ENCODE results near the gene CDK7. TPM values are rescaled to one million over a fixed set of nuclear protein-coding genes. Genes with fewer than 3 reads are reported as not detected.

Gene CDK7
- polyA plus RNA-seq, 1 of the 3 experiments (the other 2 are of a cell fraction), result 44.2 TPM

DNA sequence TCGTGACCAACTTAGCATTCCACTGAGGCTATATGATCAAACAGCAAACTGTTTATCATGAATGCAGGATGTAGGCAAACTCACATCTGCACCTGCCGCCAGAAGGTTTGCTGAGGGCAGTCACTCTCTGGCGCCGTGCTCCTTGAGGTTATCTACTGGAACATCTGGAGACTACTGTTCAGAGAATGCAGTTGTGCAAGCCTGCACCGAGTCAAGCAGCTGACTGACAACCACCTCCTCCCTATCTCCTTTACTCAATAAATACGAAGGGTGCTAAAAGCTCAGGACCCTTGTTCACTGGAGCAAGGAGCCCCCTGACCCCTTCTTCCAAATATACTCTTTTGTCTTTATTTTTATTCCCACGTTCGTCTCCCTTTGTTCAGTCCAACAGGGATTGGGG, 70.8 kb downstream of the CDK7 start (continued):
- TF ChIP-seq, protein P1, sequence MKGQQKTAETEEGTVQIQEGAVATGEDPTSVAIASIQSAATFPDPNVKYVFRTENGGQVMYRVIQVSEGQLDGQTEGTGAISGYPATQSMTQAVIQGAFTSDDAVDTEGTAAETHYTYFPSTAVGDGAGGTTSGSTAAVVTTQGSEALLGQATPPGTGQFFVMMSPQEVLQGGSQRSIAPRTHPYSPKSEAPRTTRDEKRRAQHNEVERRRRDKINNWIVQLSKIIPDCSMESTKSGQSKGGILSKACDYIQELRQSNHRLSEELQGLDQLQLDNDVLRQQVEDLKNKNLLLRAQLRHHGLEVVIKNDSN (IDR thresholded peaks at IDR 0.05; ENCODE audit: borderline replicate concordance, low read depth), result no peak
- TF ChIP-seq FOXJ3 (CRISPR knock-in tag; IDR thresholded peaks at IDR 0.05) (no peak), FOSL2 (IDR thresholded peaks at IDR 0.05; ENCODE audit: borderline replicate concordance, low read depth) (no peak), MEF2A (IDR thresholded peaks at IDR 0.05; ENCODE audit: borderline replicate concordance, low read depth) (no peak)

DNA sequence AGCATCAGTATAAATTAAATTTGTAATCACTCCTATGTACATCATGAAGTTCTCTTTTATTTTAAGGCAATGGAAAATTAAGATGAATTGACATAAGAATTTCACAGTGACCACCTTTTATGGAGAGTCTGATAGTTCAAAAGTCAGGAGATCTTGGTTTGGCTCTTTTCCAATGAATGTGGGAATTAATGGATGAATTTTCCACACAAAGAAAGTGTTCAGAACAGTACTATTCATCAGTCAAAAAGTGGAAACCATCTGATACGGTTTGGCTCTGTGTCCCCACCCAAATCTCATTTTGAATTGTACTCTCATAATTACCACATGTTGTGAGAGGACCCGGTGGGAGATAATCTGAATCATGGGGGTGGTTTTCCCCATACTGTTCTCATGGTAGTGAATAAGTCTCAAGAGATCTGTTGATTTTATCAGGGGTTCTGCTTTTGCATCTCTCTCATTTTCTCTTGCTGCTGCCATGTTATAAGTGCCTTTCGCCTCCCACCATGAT, 73.4 kb downstream of the CDK7 start:
- no peak for TF ChIP-seq EZH2phosphoT487 (IDR thresholded peaks at IDR 0.05; ENCODE audit: borderline replicate concordance, low read depth)
- H3K79me2 ChIP-seq (ENCODE audit: insufficient read depth), result no peaks in the 10 kb centered on the region
- no peaks in the 10 kb centered on the region for H3K27me3 ChIP-seq (ENCODE audit: insufficient read depth)
- no peak for DNase-seq
- H4K20me1 ChIP-seq (ENCODE audit: insufficient read depth), result no peaks in the 10 kb centered on the region
- H3K4me2 ChIP-seq, result no peak overlapping the region
- no peaks in the 10 kb centered on the region for H3K9me2 ChIP-seq
- H3K4me1 ChIP-seq (ENCODE audit: control insufficient read depth in 1 of 2, insufficient read depth in 2 of 2, low read depth in 1 of 2, low read length in 1 of 2), result no peaks in the 10 kb centered on the region
- ChIA-PET CTCF (no interaction called here), POLR2A (no interaction called here)
- H2AFZ ChIP-seq (ENCODE audit: low read depth), result no peak overlapping the region
- WGBS (ENCODE audit: low lambda C conversion rate), result 54% methylated on average over 3 of the region's 3 CpGs
- H3K4me3 ChIP-seq (ENCODE audit: low read depth in 2 of 2, low read length in 1 of 2), result no peak overlapping the region
- no peaks in the 10 kb centered on the region for H3F3A ChIP-seq (replicated peaks; ENCODE audit: insufficient read depth)
- no peaks in the 10 kb centered on the region for H3K9me3 ChIP-seq
- no peaks in the 10 kb centered on the region for H3K36me3 ChIP-seq (replicated peaks in 1 of 2; ENCODE audit: control insufficient read depth in 1 of 2, insufficient read depth in 2 of 2, low read length in 1 of 2)
- H3K27ac ChIP-seq (ENCODE audit: low read depth in 2 of 2, low read length in 1 of 2), result no peak overlapping the region
- H3K9ac ChIP-seq, result no peak overlapping the region

DNA sequence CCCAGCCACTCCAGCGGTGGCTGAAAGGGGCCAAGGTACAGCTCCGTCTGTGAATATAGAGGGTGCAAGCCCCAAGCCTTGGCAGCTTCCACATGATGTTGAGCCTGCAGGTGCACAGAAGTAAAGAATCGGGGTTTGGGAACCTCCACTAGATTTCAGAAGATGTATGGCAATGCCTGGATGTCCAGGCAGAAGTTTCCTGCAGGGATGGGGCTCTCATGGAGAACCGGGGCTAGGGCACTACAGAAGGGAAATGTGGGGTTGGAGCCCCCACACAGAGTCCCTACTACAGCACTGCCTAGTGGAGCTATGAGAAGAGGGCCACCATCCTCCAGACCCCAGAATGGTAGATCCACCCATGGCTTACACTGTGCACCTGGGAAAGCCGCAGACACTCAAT, 74.7 kb downstream of the CDK7 start:
- no peaks in the 10 kb centered on the region for H3F3A ChIP-seq (replicated peaks; ENCODE audit: insufficient read depth)
- H3K27ac ChIP-seq (ENCODE audit: low read depth in 2 of 2, low read length in 1 of 2), result no peak overlapping the region
- H3K9me3 ChIP-seq, result no peaks in the 10 kb centered on the region
- no peaks in the 10 kb centered on the region for H3K9me2 ChIP-seq
- no peak overlapping the region for H2AFZ ChIP-seq (ENCODE audit: low read depth)
- H3K9ac ChIP-seq, result no peak overlapping the region
- H4K20me1 ChIP-seq (ENCODE audit: insufficient read depth), result no peaks in the 10 kb centered on the region
- peaks cover 0 to 4% of the 10 kb centered on the region in 2 experiments for H3K36me3 ChIP-seq (replicated peaks in 1 of 2; ENCODE audit: control insufficient read depth in 1 of 2, insufficient read depth in 2 of 2, low read length in 1 of 2)
- 89% methylated on average over 5 of the region's 5 CpGs for WGBS (ENCODE audit: low lambda C conversion rate)
- TF ChIP-seq RFX5 (IDR thresholded peaks at IDR 0.05; ENCODE audit: low read length) (no peak), ELF1 (IDR thresholded peaks at IDR 0.05) (no peak), EZH2phosphoT487 (IDR thresholded peaks at IDR 0.05; ENCODE audit: borderline replicate concordance, low read depth) (no peak), RXRA (IDR thresholded peaks at IDR 0.05; ENCODE audit: borderline replicate concordance, low read depth) (no peak), SIN3A (IDR thresholded peaks at IDR 0.05; ENCODE audit: borderline replicate concordance, low read depth, low read length) (no peak), NFIC (IDR thresholded peaks at IDR 0.05; ENCODE audit: borderline replicate concordance) (no peak), FOSL2 (IDR thresholded peaks at IDR 0.05; ENCODE audit: borderline replicate concordance, low read depth) (no peak), SMC3 (IDR thresholded peaks at IDR 0.05; ENCODE audit: low read depth, low read length) (no peak), EP300 (IDR thresholded peaks at IDR 0.05; ENCODE audit: borderline replicate concordance in 1 of 2, low read depth in 1 of 2, low read length in 1 of 2) (no peak), PBX3 (IDR thresholded peaks at IDR 0.05) (no peak), GABPA (IDR thresholded peaks at IDR 0.05; ENCODE audit: low read depth) (no peak), NRF1 (IDR thresholded peaks at IDR 0.05; ENCODE audit: low read depth, low read length) (no peak), GATA2 (CRISPR knock-in tag; IDR thresholded peaks at IDR 0.05) (no peak), MAX (IDR thresholded peaks at IDR 0.05; ENCODE audit: low read depth) (no peak), MXI1 (IDR thresholded peaks at IDR 0.05; ENCODE audit: low read depth, low read length) (no peak)
- TF ChIP-seq, protein P2, sequence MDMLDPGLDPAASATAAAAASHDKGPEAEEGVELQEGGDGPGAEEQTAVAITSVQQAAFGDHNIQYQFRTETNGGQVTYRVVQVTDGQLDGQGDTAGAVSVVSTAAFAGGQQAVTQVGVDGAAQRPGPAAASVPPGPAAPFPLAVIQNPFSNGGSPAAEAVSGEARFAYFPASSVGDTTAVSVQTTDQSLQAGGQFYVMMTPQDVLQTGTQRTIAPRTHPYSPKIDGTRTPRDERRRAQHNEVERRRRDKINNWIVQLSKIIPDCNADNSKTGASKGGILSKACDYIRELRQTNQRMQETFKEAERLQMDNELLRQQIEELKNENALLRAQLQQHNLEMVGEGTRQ (IDR thresholded peaks at IDR 0.05; ENCODE audit: borderline replicate concordance, low read depth, low read length), result no peak
- TF ChIP-seq, protein P1 (IDR thresholded peaks at IDR 0.05; ENCODE audit: borderline replicate concordance, low read depth), result no peak
- TF ChIP-seq, protein P3, sequence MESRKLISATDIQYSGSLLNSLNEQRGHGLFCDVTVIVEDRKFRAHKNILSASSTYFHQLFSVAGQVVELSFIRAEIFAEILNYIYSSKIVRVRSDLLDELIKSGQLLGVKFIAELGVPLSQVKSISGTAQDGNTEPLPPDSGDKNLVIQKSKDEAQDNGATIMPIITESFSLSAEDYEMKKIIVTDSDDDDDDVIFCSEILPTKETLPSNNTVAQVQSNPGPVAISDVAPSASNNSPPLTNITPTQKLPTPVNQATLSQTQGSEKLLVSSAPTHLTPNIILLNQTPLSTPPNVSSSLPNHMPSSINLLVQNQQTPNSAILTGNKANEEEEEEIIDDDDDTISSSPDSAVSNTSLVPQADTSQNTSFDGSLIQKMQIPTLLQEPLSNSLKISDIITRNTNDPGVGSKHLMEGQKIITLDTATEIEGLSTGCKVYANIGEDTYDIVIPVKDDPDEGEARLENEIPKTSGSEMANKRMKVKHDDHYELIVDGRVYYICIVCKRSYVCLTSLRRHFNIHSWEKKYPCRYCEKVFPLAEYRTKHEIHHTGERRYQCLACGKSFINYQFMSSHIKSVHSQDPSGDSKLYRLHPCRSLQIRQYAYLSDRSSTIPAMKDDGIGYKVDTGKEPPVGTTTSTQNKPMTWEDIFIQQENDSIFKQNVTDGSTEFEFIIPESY (IDR thresholded peaks at IDR 0.05; ENCODE audit: borderline replicate concordance, low read depth), result no peak
- no peaks in the 10 kb centered on the region for H3K4me1 ChIP-seq (ENCODE audit: control insufficient read depth in 1 of 2, insufficient read depth in 2 of 2, low read depth in 1 of 2, low read length in 1 of 2)
- no peaks in the 10 kb centered on the region for H3K79me2 ChIP-seq (ENCODE audit: insufficient read depth)
- ChIA-PET POLR2A (no interaction called here), CTCF (no interaction called here)
- H3K4me2 ChIP-seq, result no peak overlapping the region
- no peak overlapping the region for H3K4me3 ChIP-seq (ENCODE audit: low read depth in 2 of 2, low read length in 1 of 2)
- H3K27me3 ChIP-seq (ENCODE audit: insufficient read depth), result no peaks in the 10 kb centered on the region
- DNase-seq, result no peak

Data from SK-N-SH (cell line).